HG03558 (cell line): Measurements from ENCODE around the gene TMEM88.

ENCODE experiments used
- ATAC-seq: cut with Tn5 transposase; IDR thresholded peaks from one replicate; pipeline ENCODE4 v1.9.1; 2021; ENCODE audit warnings: moderate number of reproducible peaks; ENCODE audit not compliant: unreplicated experiment; ENCODE audit errors: extremely low read depth

TMEM88 gene

DNA sequence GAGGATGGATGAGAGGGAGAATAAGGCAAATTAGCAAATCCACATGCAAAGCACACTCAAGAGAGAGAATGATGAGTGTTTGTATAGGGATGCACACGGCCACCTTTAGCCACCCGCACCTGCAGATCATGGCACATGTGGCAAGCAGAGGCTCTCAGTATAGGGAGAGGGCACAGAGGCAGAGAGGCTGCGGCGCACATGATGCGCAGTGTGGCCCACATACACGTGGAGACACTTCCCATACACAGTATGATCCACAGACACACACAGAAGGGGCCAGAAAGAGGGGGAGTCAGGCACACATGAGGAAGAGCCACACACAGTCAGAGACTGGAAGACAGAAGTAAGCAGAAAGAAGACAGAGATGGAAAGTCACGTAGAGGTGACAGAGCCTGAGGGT lies 27.2 kb downstream of the TMEM88 start:
- ATAC-seq = no peak

DNA sequence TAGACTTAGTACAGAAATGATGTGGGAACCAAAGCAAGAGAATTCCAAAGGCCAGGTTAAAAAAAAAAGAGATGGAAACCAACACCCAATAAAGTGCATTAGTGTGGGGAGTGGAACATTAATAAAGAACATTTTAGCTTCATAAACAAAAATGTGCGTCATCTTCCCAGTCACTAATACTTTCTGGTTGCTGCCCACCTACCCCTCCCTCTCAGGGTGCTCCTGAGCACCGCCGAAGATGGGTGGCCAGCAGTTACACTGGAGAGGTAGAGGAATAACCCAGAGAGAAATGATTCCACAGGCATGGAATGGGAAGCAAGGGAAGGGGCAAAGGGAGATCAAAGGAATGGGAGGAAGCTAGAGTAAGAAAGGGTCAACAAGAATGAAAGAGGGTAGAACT lies 27.8 kb downstream of the TMEM88 start:
- no peak for ATAC-seq

- no peak for ATAC-seq
These were observed 29.0 kb downstream of the TMEM88 start for GRCh38 chr17:7883781-7884386.

GRCh38 chr17:7884581-7885366 lies 29.9 kb downstream of the TMEM88 start:
- no peak for ATAC-seq

- ATAC-seq = no peak
These were observed 30.7 kb downstream of the TMEM88 start for GRCh38 chr17:7885367-7886226.

- ATAC-seq = no peak
These were observed 31.6 kb downstream of the TMEM88 start for GRCh38 chr17:7886227-7887037.

DNA sequence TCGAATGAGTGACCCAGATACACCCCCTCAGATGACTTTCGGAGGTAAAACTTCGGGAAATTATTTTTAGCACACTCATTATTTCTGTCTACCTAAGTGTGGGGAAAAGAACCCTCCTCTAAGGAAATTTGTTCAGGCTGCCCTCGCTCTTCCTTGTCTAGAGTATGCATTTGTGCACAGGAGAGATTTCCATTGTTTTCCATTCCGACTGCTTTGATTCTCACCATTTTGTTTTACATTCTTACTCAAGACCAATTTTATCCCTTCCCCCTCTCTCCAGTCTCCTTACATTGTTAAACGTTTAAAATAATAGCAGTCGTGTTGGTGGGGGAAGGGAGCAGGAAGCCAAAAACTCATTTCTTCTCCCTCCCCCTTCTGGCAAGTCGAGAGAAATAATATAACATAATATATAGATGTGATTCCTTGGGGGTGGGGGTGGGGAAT lies 32.2 kb downstream of the TMEM88 start:
- ATAC-seq = no peak

- no peak for ATAC-seq
These were observed 32.8 kb downstream of the TMEM88 start for GRCh38 chr17:7887482-7888183.

GRCh38 chr17:7888184-7888920 lies 33.5 kb downstream of the TMEM88 start, which contains the start of gene CHD3:
Gene CHD3 (plus strand): TSS chr17:7888789. CDS start chr17:7889001, 212 bp downstream.
- ATAC-seq = no peak

DNA sequence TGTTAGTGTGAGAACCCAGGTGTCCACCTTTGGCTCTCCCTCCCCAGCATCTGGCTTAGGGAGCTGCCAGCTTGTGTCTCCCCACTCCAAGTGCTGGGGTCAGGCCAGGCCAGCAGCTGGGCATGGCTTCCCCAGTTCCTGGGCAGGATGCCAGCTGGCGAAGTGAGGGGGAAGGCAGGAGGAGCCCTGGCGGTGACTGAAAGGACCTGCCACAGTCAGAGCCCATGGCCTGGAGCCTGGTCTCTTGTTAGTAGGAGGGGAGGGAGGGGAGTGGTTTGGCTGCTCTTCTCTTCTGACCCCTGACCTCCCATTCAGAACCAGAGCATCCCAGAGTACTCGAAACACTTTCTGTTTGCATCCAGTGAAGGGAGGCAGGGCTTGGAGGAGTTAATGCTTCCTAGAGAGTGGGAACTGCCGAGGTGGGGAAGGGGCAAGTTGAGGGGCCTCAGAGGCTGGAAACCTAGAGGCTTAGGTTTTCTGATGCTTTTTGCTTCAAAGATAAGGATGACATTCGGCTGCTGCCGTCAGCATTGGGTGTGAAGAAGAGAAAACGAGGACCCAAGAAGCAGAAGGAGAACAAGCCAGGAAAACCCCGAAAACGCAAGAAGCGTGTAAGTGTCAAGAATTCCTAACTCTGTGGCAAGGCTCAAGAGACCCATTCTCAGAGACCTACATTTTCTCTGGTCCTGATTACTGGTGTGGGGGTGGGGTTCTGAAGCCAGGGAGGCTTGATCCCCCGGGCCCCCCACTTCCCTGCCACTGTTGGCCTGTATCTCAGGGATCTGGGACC lies 34.5 kb downstream of the TMEM88 start:
- no peak for ATAC-seq

- ATAC-seq = no peak
These were observed 38.5 kb downstream of the TMEM88 start for GRCh38 chr17:7893187-7893880.

DNA sequence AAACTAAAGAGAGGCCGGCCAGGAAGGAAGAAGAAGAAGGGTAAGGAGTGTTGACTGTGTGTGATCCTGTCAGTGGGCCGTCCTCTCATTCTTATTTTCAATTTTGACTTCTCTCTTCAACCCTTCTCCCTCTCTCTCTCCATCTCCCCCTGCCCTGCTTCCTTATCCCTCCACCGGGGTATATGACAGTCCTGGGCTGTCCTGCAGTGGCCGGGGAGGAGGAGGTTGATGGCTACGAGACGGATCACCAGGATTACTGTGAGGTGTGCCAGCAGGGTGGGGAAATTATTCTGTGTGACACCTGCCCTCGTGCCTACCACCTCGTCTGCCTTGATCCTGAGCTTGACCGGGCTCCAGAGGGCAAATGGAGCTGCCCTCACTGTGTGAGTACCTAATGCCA lies 39.4 kb downstream of the TMEM88 start:
- no peak for ATAC-seq

DNA sequence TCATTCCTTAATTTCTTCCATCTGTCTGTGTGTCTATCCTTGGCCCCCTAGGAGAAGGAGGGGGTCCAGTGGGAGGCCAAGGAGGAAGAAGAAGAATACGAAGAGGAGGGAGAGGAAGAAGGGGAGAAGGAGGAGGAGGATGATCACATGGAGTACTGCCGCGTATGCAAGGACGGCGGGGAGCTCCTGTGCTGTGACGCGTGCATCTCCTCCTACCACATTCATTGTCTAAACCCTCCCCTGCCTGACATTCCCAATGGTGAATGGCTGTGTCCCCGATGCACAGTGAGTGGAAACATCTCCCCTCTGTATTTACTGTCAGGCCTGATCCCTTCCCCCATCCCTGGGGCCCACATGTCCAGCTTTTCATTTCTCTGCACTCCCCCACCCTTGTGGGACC lies 40.0 kb downstream of the TMEM88 start:
- no peak for ATAC-seq

DNA sequence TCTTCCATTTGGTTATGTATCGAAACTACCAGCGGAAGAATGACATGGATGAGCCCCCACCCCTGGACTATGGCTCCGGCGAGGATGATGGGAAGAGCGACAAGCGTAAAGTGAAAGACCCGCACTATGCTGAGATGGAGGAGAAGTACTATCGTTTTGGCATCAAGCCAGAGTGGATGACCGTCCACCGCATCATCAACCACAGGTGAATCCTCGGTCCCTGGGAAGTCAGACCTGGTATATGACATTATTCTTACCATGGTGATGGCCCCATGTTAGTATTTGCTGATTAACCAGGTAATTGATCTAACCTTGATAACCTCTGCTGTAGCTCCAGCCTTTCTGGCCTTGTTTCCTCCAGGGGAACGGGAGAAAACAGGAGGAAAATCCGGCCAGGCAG lies 42.2 kb downstream of the TMEM88 start:
- ATAC-seq = no peak

DNA sequence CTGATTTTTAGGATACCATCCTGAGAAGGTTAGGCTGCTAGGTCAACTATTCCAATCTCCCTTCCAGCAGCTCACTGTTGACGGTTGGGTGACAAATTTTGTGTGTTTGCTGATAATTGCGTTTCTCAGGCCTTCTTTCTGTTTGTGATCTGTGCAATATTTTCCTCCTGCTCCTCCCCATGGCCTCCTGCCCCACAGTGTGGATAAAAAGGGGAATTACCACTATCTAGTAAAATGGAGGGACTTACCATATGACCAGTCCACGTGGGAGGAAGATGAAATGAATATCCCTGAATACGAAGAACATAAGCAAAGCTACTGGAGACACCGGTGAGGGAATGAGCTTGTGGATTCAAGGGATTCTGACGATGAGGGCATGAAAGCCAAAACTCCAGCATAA lies 42.9 kb downstream of the TMEM88 start:
- no peak for ATAC-seq

DNA sequence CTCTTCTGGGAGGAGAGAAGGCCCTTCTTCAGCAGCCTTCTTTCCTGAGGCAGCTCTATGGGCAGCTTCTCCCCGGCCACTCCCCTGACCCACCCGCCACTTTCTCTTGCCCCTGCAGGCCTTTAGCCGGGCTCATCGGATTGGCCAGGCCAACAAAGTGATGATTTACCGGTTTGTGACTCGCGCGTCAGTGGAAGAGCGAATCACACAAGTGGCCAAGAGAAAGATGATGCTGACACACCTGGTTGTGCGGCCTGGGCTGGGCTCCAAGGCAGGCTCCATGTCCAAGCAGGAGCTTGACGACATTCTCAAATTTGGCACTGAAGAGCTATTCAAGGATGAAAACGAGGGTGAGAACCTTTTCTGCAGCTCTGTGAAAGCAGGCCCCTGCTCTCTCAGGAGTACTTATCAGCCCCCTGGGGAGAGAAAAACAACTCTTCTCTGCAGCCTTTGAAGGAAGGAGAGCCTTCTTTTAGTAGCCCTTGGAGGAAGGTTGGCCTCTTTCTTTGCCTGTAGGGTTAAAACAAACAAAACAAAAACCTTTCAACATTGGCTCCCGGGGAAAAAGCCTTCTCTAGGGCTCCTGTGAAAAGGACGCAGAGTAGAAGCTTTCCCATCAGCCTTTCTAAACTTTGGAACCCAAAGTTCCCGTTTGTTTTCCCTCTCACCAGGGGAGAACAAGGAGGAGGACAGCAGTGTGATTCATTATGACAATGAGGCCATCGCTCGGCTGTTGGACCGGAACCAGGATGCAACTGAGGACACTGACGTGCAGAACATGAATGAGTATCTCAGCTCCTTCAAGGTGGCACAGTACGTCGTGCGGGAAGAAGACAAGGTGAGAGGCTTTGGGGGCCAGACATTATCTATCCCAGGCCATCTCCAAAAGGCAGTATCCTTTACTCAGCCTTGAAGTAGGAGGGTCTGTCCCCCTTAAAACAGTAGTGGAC lies 48.6 kb downstream of the TMEM88 start:
- ATAC-seq = no peak
